22Rv1 (cell line): ENCODE results near the gene TTN.

Source experiments
- CTCF ChIP-seq: fragments of 450-650 bp; IDR thresholded peaks from 2 replicates; pipeline ENCODE4 v1.5.1; 2017; ENCODE audit warnings: mild to moderate bottlenecking
- ZFX ChIP-seq: fragments of 450-650 bp; IDR thresholded peaks from 2 replicates; pipeline ENCODE4 v1.6.1; 2017; ENCODE audit warnings: antibody characterized with exemption, borderline replicate concordance

GRCh38 chr2:178787934-178788333 lies 19.3 kb downstream of the TTN start:
- TF ChIP-seq CTCF (no peak), ZFX (no peak)
